ENCODE results near the gene ANAPC2. TPM values are rescaled to one million over a fixed set of nuclear protein-coding genes. Genes with fewer than 3 reads are reported as not detected.
"Not testable (repeated sequence)": the region's sequence is repeated elsewhere in the genome, so short reads cannot be mapped to it uniquely, and the experiment has no call there.

Gene ANAPC2
- total RNA-seq, 1 experiment from 2014 or later, result 46.0 TPM

- intact Hi-C loops (cut with micrococcal nuclease; ENCODE audit: unreplicated experiment) (no loop called here), in situ Hi-C loops (cut with HindIII; ENCODE audit: low pct_unique_long_range_greater_than_20kb, low sequenced_read_pairs) (no loop called here)
- H3K4me3 ChIP-seq (ENCODE audit: low read depth in 2 of 2, low read length in 2 of 2), result no peak overlapping the region
- H3K36me3 ChIP-seq (ENCODE audit: control insufficient read depth, insufficient read depth, low read length), result no peaks in the 10 kb centered on the region
- TF ChIP-seq TCF7L2 (IDR thresholded peaks at IDR 0.05; ENCODE audit: low read depth, low read length), result no peak
- TF ChIP-seq REST (IDR thresholded peaks at IDR 0.05; ENCODE audit: insufficient read depth in 1 of 2, low read depth in 2 of 2, low read length in 1 of 2), result no peak
- TF ChIP-seq POLR2AphosphoS5 (IDR thresholded peaks at IDR 0.05; ENCODE audit: low read depth, low read length), result no peak
- no peak for TF ChIP-seq CTCF (IDR thresholded peaks at IDR 0.05)
- no peak for TF ChIP-seq SIN3A (IDR thresholded peaks at IDR 0.05; ENCODE audit: borderline replicate concordance, insufficient read depth, low read depth, low read length)
- H3K9me3 ChIP-seq (ENCODE audit: control insufficient read depth, insufficient read depth, low read depth, low read length), result no peaks in the 10 kb centered on the region
- POLR2A ChIA-PET, result no interaction called here
- no peaks in the 10 kb centered on the region for H3K4me1 ChIP-seq (ENCODE audit: control insufficient read depth, insufficient read depth, low read length)
- CTCF ChIA-PET, result interaction anchor here (0.6 kb wide), 1 partner anchor 14 kb away, joined by 15 read pairs; no protein-coding TSS in a partner anchor
- no peak for ATAC-seq
- H3K27me3 ChIP-seq (ENCODE audit: control insufficient read depth, insufficient read depth, low read length), result no peaks in the 10 kb centered on the region
- DNase-seq (ENCODE audit: low read depth, low spot score), result no peak
- H3K27ac ChIP-seq (ENCODE audit: low read length), result no peak overlapping the region
- no TSS peak for BruUV-seq (replicated peaks)
Measured at GRCh38 chr9:137136261-137136880, 52.0 kb downstream of the ANAPC2 start.

GRCh38 chr9:137135154-137135553 is 53.2 kb downstream of the ANAPC2 start:
- intact Hi-C loops (cut with micrococcal nuclease; ENCODE audit: unreplicated experiment); in situ Hi-C loops (cut with HindIII; ENCODE audit: low pct_unique_long_range_greater_than_20kb, low sequenced_read_pairs); CTCF ChIA-PET; H3K27me3 ChIP-seq (ENCODE audit: control insufficient read depth, insufficient read depth, low read length); BruUV-seq (replicated peaks); H3K4me3 ChIP-seq (ENCODE audit: low read depth in 2 of 2, low read length in 2 of 2); DNase-seq (ENCODE audit: low read depth, low spot score); POLR2A ChIA-PET; H3K27ac ChIP-seq (ENCODE audit: low read length); H3K4me1 ChIP-seq (ENCODE audit: control insufficient read depth, insufficient read depth, low read length); ATAC-seq; H3K9me3 ChIP-seq (ENCODE audit: control insufficient read depth, insufficient read depth, low read depth, low read length); H3K36me3 ChIP-seq (ENCODE audit: control insufficient read depth, insufficient read depth, low read length): not testable (repeated sequence)

GRCh38 chr9:137134191-137134590 is 54.2 kb downstream of the ANAPC2 start:
- TF ChIP-seq REST (IDR thresholded peaks at IDR 0.05; ENCODE audit: insufficient read depth in 1 of 2, low read depth in 2 of 2, low read length in 1 of 2), result no peak
- no peak for TF ChIP-seq SIN3A (IDR thresholded peaks at IDR 0.05; ENCODE audit: borderline replicate concordance, insufficient read depth, low read depth, low read length)
- ATAC-seq, result no peak
- H3K4me3 ChIP-seq (ENCODE audit: low read depth in 2 of 2, low read length in 2 of 2), result no peak overlapping the region
- in situ Hi-C loops (cut with HindIII; ENCODE audit: low pct_unique_long_range_greater_than_20kb, low sequenced_read_pairs) (no loop called here), intact Hi-C loops (cut with micrococcal nuclease; ENCODE audit: unreplicated experiment) (no loop called here)
- H3K27me3 ChIP-seq (ENCODE audit: control insufficient read depth, insufficient read depth, low read length), result no peaks in the 10 kb centered on the region
- H3K27ac ChIP-seq (ENCODE audit: low read length), result no peak overlapping the region
- no TSS peak for BruUV-seq (replicated peaks)
- no peaks in the 10 kb centered on the region for H3K36me3 ChIP-seq (ENCODE audit: control insufficient read depth, insufficient read depth, low read length)
- H3K4me1 ChIP-seq (ENCODE audit: control insufficient read depth, insufficient read depth, low read length), result no peaks in the 10 kb centered on the region
- CTCF ChIA-PET, result no interaction called here
- H3K9me3 ChIP-seq (ENCODE audit: control insufficient read depth, insufficient read depth, low read depth, low read length), result no peaks in the 10 kb centered on the region
- POLR2A ChIA-PET, result no interaction called here
- no peak for DNase-seq (ENCODE audit: low read depth, low spot score)

Measured in Panc1 (cell line).